GM23248 (cell line): ENCODE results near the gene CALML3.

Experiments
- EZH2 ChIP-seq: fragments of 200-600 bp; sonication (generic); IDR thresholded peaks from 2 replicates; pipeline ENCODE4 v1.6.1; 2018; ENCODE audit warnings: antibody characterized with exemption, mild to moderate bottlenecking; ENCODE audit not compliant: insufficient read depth, poor library complexity, severe bottlenecking
- EZH2phosphoT487 ChIP-seq: fragments of 200-600 bp; sonication (generic); IDR thresholded peaks from 2 replicates; pipeline ENCODE4 v1.6.1; 2018; ENCODE audit warnings: antibody characterized with exemption, moderate library complexity, mild to moderate bottlenecking, low read depth; ENCODE audit not compliant: insufficient read depth

GRCh38 chr10:5486853-5487235 is 37.9 kb upstream of the CALML3 start:
- no peak for TF ChIP-seq EZH2phosphoT487
- no peak for TF ChIP-seq EZH2
